NT2/D1 (cell line): ENCODE results near the gene METTL24.
"Not testable (repeated sequence)": the region's sequence is repeated elsewhere in the genome, so short reads cannot be mapped to it uniquely, and the experiment has no call there.

ENCODE experiments used
- DNase-seq: peaks from one replicate; pipeline ENCODE4 v3.0.0-alpha.2; 2011; ENCODE audit warnings: low read depth, low spot score
- H3K27me3 ChIP-seq: 2 replicates; pipeline ENCODE4 v1.6.0; 2011; ENCODE audit warnings: mild to moderate bottlenecking; ENCODE audit not compliant: insufficient read length, insufficient read depth
- H3K36me3 ChIP-seq: 2 replicates; pipeline ENCODE4 v1.6.1; 2011; ENCODE audit warnings: mild to moderate bottlenecking, low read length, mixed read lengths; ENCODE audit not compliant: insufficient read depth, insufficient read length
- H3K4me1 ChIP-seq: 2 replicates; pipeline ENCODE4 v1.5.1; 2011; ENCODE audit not compliant: insufficient read depth, insufficient read length
- H3K4me3 ChIP-seq: 2 replicates; pipeline ENCODE4 v1.5.1; 2011; ENCODE audit warnings: low read depth; ENCODE audit not compliant: insufficient read length
- H3K9ac ChIP-seq: 2 replicates; pipeline ENCODE4 v1.6.0; 2011; ENCODE audit warnings: low read depth; ENCODE audit not compliant: insufficient read length
- H3K9me3 ChIP-seq: 2 replicates; pipeline ENCODE4 v1.5.1; 2011; ENCODE audit warnings: mild to moderate bottlenecking, low read length; ENCODE audit not compliant: insufficient read depth
- SUZ12 ChIP-seq: IDR thresholded peaks from 2 replicates; pipeline ENCODE4 v1.6.1; 2011; ENCODE audit not compliant: insufficient read length, insufficient read depth; ENCODE audit errors: extremely low read depth
- YY1 ChIP-seq: IDR thresholded peaks from 2 replicates; pipeline ENCODE4 v1.6.1; 2011; ENCODE audit not compliant: insufficient read length, insufficient read depth
- ZNF274 ChIP-seq: IDR thresholded peaks from 2 replicates; pipeline ENCODE4 v1.6.1; 2011; ENCODE audit warnings: mild to moderate bottlenecking, low read depth, low read length

The METTL24 gene

DNA sequence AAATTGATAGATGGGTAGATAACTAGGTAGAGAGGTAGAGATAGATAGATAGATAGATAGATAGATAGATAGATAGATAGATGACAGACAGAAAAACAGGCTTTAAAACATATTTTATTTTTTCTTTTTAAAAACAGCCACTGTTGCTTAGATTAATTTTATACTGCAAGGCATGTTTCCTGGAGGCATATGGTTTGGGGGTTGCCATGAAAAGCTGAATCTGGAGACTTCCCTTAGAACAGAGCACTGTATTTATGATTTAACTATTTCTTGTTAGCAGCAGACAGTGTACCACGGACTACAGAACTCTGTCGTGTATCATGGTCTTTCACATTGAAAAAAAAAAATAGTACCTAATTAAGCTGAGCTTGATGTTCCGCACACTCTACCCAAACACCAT, 38.8 kb downstream of the METTL24 start:
- H3K9me3 ChIP-seq: no peaks in the 10 kb centered on the region
- peaks cover 6% of the 10 kb centered on the region for H3K4me1 ChIP-seq
- no peak overlapping the region for H3K9ac ChIP-seq
- TF ChIP-seq ZNF274 (no peak), YY1 (no peak), SUZ12 (no peak)
- no peak for DNase-seq
- no peak overlapping the region for H3K4me3 ChIP-seq
- no peaks in the 10 kb centered on the region for H3K27me3 ChIP-seq
- no peaks in the 10 kb centered on the region for H3K36me3 ChIP-seq

DNA sequence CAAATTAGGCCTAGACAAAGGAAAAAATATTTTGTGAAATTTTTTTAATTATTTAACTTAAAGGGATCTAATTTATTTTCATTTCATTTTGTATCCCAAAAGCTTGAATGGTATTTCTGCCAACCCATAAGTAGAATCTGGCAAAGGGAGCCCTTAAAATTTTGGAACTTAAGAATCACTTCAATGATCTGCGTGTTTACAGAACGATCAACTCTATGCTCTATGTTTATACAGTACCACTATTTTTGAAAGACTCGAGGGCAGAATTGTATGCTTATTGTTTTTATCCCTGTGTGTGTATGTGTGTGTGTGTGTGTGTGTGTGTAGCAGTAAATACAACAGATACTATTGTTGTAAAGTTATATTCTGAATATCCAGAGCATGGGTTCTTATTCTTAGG, 39.2 kb downstream of the METTL24 start:
- Histone ChIP-seq H3K9me3 (no peaks in the 10 kb centered on the region), H3K36me3 (no peaks in the 10 kb centered on the region), H3K4me3 (no peak overlapping the region), H3K4me1 (peaks cover 6% of the 10 kb centered on the region), H3K9ac (no peak overlapping the region), H3K27me3 (no peaks in the 10 kb centered on the region)
- DNase-seq: no peak
- no peak for TF ChIP-seq YY1
- TF ChIP-seq ZNF274: no peak
- TF ChIP-seq SUZ12: no peak

DNA sequence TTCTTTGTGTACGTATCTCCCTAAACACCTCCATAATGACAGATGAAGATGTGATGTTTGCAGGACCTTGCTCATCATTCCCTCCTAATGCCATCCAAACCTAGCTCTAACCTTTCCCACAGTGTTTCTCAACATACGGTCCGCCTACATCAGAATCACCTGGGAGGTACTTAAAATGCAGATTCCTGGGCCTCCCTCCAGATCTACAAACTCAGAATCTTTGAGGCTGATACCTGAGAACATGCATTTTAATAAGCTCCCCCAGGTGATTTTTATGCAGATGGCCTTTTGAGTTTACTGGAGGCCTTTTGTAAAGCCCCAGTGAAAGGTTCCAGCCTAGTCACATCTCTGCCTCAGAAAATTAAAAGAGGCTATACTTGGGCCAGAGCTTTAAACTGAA, 40.5 kb downstream of the METTL24 start:
- no peaks in the 10 kb centered on the region for H3K9me3 ChIP-seq
- DNase-seq: no peak
- no peaks in the 10 kb centered on the region for H3K4me1 ChIP-seq
- no peaks in the 10 kb centered on the region for H3K36me3 ChIP-seq
- no peaks in the 10 kb centered on the region for H3K27me3 ChIP-seq
- H3K4me3 ChIP-seq: no peak overlapping the region
- H3K9ac ChIP-seq: no peak overlapping the region
- no peak for TF ChIP-seq ZNF274
- TF ChIP-seq SUZ12: no peak
- no peak for TF ChIP-seq YY1

DNA sequence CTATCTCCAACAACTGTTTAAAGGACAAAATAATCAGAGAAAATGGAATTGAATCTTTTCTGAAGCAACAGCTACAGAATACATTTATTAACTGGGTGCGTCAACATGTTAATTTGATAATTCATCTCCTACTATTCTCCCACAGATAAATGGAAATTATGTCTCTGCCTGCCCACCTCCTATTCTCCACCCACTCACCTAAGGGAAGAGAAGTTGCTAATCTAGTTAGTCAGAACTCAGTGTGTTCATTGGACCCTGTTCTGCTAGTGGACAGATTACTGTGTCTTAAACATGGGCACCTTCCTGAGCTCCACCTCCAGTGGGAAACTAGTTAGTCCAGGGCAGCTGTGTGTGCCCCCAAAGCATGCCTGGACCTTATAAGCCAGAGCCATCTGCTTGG, 41.0 kb downstream of the METTL24 start:
- no peak for TF ChIP-seq SUZ12
- TF ChIP-seq YY1: no peak
- no peak for TF ChIP-seq ZNF274
- Histone ChIP-seq H3K9ac (no peak overlapping the region), H3K27me3 (no peaks in the 10 kb centered on the region), H3K9me3 (no peaks in the 10 kb centered on the region), H3K36me3 (no peaks in the 10 kb centered on the region), H3K4me3 (no peak overlapping the region), H3K4me1 (no peaks in the 10 kb centered on the region)
- no peak for DNase-seq

DNA sequence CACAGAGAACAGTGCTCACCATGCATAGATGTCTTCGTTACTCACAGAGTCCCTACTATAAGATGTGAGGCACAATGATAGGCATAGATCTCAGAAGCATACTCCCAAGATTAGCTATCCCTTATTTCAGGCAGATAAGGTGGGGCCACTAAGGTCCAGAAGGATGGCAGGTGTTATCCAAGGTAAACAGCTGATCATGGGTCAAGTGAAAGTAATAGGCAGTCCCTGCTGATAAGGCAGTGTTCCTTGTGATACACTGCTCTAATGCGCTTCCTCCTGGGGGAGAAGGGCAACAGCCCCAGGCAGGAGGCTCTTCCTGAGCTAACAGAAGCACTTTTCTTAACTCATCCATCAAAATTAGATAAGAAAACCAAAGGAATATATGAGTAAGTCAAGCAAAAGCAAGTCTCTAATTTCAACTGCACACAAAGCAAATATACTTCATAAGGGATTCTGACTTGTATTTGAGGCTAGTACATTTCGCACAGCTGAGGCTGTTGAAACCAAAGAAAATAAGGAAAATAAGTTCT, 42.2 kb downstream of the METTL24 start:
- H3K4me3 ChIP-seq: no peak overlapping the region
- no peaks in the 10 kb centered on the region for H3K36me3 ChIP-seq
- no peak for DNase-seq
- no peak overlapping the region for H3K9ac ChIP-seq
- H3K9me3 ChIP-seq: no peaks in the 10 kb centered on the region
- peaks cover under 1% of the 10 kb centered on the region for H3K4me1 ChIP-seq
- no peaks in the 10 kb centered on the region for H3K27me3 ChIP-seq
- TF ChIP-seq ZNF274 (no peak), YY1 (no peak), SUZ12 (no peak)

DNA sequence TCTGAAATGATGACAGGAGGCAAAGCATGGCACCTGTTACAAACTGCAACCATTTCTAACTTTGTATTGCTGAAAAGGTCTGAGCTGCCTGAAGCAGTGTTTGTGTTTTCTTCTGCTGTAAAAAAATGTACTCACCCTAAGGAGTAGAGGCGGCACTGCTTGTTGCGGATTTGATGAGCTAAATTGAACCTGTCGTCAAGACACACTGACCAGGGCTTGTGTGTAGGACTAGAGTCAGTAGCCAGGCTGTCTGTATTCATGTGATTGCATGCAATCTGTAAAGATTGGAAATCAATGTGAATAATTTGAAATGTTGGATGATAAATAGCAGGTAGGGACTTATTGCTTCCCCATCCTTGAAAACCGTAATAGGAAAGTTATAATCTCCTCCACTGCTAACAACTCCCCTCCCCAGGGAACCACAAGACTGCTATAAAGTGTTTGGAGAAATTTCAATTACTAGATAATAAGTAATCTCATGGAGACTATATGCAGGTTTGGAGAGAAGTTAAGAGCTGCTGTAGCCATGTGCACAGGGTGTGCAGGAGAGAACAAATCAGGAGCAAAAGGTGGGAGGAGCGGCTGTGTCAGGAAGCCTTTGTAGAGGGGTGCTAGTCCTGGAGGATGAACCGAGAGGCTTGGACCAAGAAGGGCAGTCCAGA, 42.8 kb downstream of the METTL24 start:
- DNase-seq: no peak
- Histone ChIP-seq H3K9ac (no peak overlapping the region), H3K4me1 (peaks cover 4% of the 10 kb centered on the region), H3K36me3 (no peaks in the 10 kb centered on the region), H3K4me3 (no peak overlapping the region), H3K27me3 (no peaks in the 10 kb centered on the region), H3K9me3 (no peaks in the 10 kb centered on the region)
- TF ChIP-seq YY1 (no peak), SUZ12 (no peak), ZNF274 (no peak)

DNA sequence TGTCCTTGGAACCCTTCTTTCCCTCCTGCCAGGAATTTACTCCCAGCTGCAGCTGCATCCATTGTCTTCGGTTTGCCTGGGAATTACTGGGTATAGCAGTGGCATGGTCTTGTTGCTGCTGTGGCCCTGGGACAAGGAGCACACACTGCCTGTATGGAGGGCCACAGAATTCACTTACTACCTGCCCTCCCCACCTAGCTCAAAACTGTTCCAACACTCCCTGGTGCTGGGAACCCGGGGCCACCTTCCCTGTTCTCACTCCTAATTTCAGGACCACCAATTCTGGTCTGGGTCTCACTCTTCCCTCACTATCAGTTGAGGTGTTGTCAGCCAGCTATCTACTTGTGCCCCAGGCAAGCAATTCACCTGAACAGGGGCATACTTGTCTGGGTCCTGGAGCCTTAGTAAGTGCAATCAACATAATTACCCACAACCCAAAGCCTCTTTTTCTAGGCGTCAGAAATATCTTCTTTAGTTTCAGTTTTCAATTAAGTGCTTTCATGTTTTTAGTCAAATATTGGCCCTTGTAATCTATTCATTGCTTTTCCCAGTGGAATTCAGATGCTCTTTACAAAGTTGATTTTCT, 47.2 kb downstream of the METTL24 start:
- TF ChIP-seq ZNF274 (no peak), SUZ12 (no peak), YY1 (no peak)

DNA sequence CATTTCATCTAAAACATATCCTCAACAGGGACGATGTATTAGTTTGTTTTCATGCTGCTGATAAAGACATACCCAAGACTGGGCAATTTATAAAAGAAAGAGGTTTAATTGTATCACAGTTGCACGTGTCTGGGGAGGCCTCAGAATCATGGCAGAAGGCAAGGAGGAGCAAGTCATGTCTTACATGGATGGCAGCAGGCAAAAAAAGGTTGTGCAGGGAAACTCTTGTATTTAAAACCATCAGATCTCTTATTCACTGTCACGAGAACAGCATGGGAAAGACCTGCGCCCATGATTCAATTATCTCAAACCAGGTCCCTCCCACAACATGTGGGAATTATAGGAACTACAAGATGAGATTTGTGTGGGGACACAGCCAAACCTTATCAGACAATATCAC, 48.7 kb downstream of the METTL24 start:
- not testable (repeated sequence) for H3K27me3 ChIP-seq, H3K9me3 ChIP-seq, H3K9ac ChIP-seq, DNase-seq, H3K4me3 ChIP-seq, H3K36me3 ChIP-seq, H3K4me1 ChIP-seq

More for the DNA sequence above, 47.2 kb downstream of the METTL24 start:
- Histone ChIP-seq H3K27me3 (no peaks in the 10 kb centered on the region), H3K9me3 (no peaks in the 10 kb centered on the region), H3K4me1 (peaks cover 4% of the 10 kb centered on the region), H3K4me3 (no peak overlapping the region), H3K9ac (no peak overlapping the region), H3K36me3 (no peaks in the 10 kb centered on the region)
- DNase-seq: no peak
